Dermis blood vessel endothelial cell (primary cell): ENCODE data around the gene SS18L1. TPM values are rescaled to one million over a fixed set of nuclear protein-coding genes. Genes with fewer than 3 reads are reported as not detected.
"Not testable (repeated sequence)": the region's sequence is repeated elsewhere in the genome, so short reads cannot be mapped to it uniquely, and the experiment has no call there.

Source experiments
- DNase-seq: peaks from one replicate; pipeline ENCODE4 v3.0.0; 2010
- total RNA-seq: library from RNA; depleted of rRNA; stranded (reverse); fragments of >200 nt; gene quantifications from 2 replicates; pipeline ENCODE4 v1.2.3, GENCODE V29; 2014

SS18L1 gene
- 13.8 and 16.5 TPM in 2 replicates for total RNA-seq

- peak; percentile 94 for DNase-seq
These were observed at the start of gene SS18L1, which contains the start of gene PSMA7 for GRCh38 chr20:62143081-62143956. TSS of gene SS18L1 (plus strand) at chr20:62143769. CDS start at chr20:62143821, 52 bp downstream. TSS of gene PSMA7 (minus strand) at chr20:62143394. CDS start at chr20:62143303, 91 bp downstream.

- no peak for DNase-seq
These were observed 46.9 kb upstream of the SS18L1 start for GRCh38 chr20:62096421-62097380.

GRCh38 chr20:62097881-62098407 is 45.6 kb upstream of the SS18L1 start:
- DNase-seq, result no peak

- DNase-seq, result no peak
These were observed 42.5 kb upstream of the SS18L1 start for GRCh38 chr20:62101078-62101477.

GRCh38 chr20:62103508-62104233 is 39.9 kb upstream of the SS18L1 start:
- no peak for DNase-seq

- DNase-seq, result no peak
These were observed 39.3 kb upstream of the SS18L1 start for GRCh38 chr20:62104234-62104789.

GRCh38 chr20:62104791-62105345 is 38.7 kb upstream of the SS18L1 start:
- DNase-seq, result no peak

GRCh38 chr20:62105592-62105991 is 38.0 kb upstream of the SS18L1 start:
- no peak for DNase-seq

- DNase-seq, result peak; percentile 39
These were observed 32.4 kb upstream of the SS18L1 start for GRCh38 chr20:62111148-62111547.

- no peak for DNase-seq
These were observed 31.2 kb upstream of the SS18L1 start for GRCh38 chr20:62112368-62112767.

- no peak for DNase-seq
These were observed 28.7 kb upstream of the SS18L1 start for GRCh38 chr20:62114894-62115293.

- not testable (repeated sequence) for DNase-seq
These were observed 27.7 kb upstream of the SS18L1 start for GRCh38 chr20:62115800-62116407.

GRCh38 chr20:62116558-62117361 is 26.8 kb upstream of the SS18L1 start:
- DNase-seq, result no peak

GRCh38 chr20:62117362-62117646 is 26.3 kb upstream of the SS18L1 start:
- no peak for DNase-seq

- no peak for DNase-seq
These were observed 25.9 kb upstream of the SS18L1 start for GRCh38 chr20:62117658-62118057.

- no peak for DNase-seq
These were observed 25.2 kb upstream of the SS18L1 start for GRCh38 chr20:62118113-62119043.

- DNase-seq, result no peak
These were observed 24.5 kb upstream of the SS18L1 start for GRCh38 chr20:62119115-62119514.

- DNase-seq, result no peak
These were observed 23.8 kb upstream of the SS18L1 start for GRCh38 chr20:62119591-62120364.
